GM23248 (cell line): ENCODE measurements around the gene PRKAB1.

ENCODE experiments used
- EZH2 ChIP-seq: fragments of 200-600 bp; sonication (generic); IDR thresholded peaks from 2 replicates; pipeline ENCODE4 v1.6.1; 2018; ENCODE audit warnings: antibody characterized with exemption, mild to moderate bottlenecking; ENCODE audit not compliant: insufficient read depth, poor library complexity, severe bottlenecking
- EZH2phosphoT487 ChIP-seq: fragments of 200-600 bp; sonication (generic); IDR thresholded peaks from 2 replicates; pipeline ENCODE4 v1.6.1; 2018; ENCODE audit warnings: antibody characterized with exemption, moderate library complexity, mild to moderate bottlenecking, low read depth; ENCODE audit not compliant: insufficient read depth

GRCh38 chr12:119642986-119643385 lies 24.9 kb upstream of the PRKAB1 start:
- TF ChIP-seq EZH2phosphoT487: no peak
- TF ChIP-seq EZH2: no peak
